GM18505 (cell line): Measurements from ENCODE around the gene RREB1.

ENCODE experiments used
- ATAC-seq: cut with Tn5 transposase; IDR thresholded peaks from one replicate; pipeline ENCODE4 v1.9.1; 2021; ENCODE audit not compliant: unreplicated experiment
- POLR2A ChIP-seq: IDR thresholded peaks from 4 replicates; pipeline ENCODE4 v1.6.1; 2011; ENCODE audit warnings: borderline replicate concordance; ENCODE audit not compliant: insufficient read depth, insufficient read length; ENCODE audit errors: extremely low read depth

The RREB1 gene

DNA sequence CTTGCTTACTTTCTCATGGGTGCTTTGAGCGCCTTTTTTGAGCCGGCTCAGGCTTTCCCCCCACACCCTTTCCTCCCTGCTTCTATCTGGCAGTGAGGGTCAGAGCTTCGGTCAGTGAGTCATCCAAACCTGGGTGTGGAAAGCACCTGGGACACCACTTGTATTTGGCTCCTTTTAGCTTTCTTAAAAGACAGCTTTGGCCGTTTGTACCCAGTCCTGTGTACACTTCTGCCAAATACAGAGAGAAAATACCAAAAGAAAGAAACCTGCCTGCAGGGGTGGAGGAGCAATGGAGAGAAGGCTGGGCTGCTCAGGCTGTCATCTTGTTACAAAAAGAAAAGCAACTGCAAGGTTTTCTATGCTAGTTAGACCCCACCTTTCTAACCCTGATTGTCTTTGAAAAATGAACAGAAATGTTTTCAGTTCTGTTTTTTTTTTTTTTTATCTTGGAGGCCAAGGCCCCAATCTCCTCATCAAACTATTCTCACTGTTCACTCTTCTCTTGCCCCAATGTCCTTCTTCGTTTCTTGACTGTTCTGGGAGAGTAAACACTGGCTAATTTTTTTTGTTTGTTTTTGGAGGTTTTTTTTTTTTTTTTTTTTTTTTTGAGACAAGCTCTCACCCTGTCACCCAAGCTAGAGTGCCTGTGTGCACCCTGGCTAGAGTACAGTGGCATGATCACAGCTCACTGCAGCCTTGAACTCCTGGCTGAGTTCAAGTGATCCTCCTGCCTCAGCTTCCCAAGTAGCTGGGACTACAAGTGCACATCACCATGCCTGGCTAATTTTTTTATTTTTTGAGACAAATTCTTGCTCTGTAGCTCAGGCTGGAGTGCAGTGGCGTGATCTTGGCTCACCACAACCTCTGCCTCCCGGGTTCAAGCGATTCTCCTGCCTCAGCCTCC is 128.8 kb downstream of the RREB1 start:
- TF ChIP-seq POLR2A, result no peak

DNA sequence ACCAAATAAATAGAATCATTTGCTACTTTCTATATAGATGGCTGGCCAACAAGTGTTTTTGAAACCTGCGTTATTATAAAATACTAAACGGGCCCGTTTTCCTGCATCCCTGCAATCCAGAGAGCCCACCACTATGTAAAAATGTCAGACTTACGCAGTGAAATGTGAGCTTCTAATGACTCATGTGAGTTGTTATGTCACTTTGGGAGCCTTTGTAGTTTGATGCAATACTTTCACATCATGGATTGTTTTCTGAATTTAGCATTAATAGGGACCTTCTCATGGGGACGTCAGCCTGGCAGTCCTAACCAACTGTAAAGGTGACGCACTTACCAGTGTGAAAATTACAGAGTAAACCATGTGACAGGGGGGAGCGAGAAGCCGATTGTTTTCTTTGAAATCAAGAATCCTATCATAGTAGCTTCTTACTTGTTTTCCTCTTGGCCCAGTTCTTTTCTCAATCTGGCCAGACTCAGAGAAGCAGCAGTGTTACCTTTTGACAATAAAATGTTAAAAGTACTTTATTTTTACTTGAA is 130.0 kb downstream of the RREB1 start:
- no peak for TF ChIP-seq POLR2A
- no peak for ATAC-seq

More for the DNA sequence above, 128.8 kb downstream of the RREB1 start:
- ATAC-seq, result peak; percentile 49

DNA sequence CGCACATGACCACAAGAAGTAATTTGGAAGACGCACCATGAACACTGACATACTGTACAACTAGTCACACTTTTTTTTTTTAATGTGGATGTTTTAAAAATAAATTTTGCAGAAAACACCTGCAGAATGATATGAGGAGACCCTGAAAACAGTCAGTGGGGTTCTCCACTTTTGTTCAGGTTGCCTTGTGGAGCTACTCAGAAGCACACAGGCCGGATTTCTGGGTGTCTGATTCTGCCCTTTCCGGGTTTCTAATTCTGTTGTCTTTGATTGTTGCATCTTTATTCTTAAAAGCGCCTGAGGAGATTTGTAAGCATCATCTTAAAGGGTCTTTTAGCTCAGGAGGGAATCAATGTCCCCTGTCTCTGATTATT is 130.8 kb downstream of the RREB1 start:
- no peak for ATAC-seq

DNA sequence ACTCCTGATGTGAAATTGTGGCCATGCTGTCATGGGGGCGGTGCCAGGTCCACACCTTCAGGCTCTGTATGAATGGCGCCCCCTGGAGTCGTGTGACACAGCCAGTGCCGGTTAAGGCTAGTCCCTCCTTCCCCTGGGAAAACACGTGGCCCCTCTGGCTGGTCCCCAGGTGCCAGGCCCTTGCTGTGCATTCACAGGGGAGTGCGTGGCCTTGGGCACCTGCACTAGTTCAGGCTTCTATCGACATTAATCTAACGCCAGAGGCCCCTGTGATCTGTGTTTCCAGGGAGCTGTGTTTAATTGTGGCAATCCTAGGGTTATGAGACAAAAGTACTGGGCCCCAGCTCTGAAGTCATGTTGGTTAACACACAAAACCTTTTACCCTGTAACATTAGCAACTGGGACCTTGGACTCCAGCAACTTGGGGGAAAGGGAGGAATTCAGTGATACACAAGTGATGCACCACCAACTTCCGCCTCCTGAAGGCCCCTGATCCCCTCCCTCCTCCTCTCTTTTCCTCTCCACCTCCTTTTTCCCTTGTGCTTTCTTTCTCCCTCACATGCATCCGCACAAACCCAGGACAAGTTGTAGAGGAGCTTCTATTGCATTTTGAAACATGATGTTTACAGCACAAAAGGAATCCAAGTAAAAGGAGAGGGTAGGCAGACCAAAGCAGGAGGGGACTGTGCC is 131.3 kb downstream of the RREB1 start:
- no peak for TF ChIP-seq POLR2A
- no peak for ATAC-seq

More for the DNA sequence above, 130.8 kb downstream of the RREB1 start:
- TF ChIP-seq POLR2A, result no peak

DNA sequence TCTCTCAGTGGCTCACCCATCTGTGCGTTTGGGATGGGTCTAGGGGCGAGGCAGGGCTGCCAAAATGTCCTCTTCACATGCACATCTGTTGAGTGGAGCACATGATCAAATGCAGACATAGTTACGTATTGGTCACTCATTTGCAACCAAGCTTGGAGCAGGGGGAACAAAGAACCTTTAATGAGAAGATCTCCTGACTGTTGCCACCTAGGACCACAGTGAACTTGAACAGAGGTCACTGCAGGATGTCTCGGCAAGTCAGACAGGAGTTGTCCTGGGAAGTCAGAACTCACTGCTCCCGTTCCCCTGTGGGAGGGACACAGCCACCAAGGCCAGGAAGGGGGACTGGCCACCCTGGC is 131.8 kb downstream of the RREB1 start:
- no peak for TF ChIP-seq POLR2A
- no peak for ATAC-seq

DNA sequence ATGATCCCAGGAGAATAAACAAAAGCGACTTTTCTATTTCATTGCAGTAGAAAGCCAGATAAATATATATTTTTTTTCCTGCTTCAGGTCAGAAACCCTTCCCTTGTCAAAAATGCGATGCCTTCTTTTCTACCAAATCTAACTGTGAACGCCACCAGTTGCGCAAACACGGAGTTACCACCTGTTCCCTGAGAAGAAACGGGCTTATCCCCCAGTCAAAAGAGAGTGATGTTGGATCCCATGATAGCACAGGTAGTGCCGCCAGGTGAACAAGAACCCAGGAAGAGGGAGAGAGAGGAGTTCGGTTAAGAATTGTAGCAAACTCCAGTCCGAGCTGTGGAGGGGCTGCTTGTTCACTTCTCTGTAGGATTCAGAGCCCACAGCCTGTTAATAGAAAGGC is 132.6 kb downstream of the RREB1 start:
- ATAC-seq, result no peak
- TF ChIP-seq POLR2A, result no peak

DNA sequence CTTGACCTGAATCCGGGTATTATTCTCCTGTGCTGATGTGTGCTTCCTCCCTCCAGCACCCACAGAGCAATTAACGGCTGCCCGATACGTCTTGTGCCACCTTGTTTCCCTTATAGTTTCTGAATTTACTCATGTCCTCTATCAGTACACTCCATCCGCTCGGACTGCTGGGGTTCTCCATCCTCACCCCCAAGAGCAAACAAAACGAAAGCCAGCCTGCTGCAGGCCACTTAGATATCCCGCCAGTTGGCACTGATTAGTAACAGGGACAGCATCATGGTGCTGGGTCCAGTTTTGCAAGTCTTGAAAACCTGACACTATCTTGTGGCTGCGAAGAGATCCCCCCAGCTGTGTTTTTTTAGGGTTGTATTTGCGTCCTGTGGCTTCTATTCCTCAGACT is 133.4 kb downstream of the RREB1 start:
- no peak for ATAC-seq
- no peak for TF ChIP-seq POLR2A

DNA sequence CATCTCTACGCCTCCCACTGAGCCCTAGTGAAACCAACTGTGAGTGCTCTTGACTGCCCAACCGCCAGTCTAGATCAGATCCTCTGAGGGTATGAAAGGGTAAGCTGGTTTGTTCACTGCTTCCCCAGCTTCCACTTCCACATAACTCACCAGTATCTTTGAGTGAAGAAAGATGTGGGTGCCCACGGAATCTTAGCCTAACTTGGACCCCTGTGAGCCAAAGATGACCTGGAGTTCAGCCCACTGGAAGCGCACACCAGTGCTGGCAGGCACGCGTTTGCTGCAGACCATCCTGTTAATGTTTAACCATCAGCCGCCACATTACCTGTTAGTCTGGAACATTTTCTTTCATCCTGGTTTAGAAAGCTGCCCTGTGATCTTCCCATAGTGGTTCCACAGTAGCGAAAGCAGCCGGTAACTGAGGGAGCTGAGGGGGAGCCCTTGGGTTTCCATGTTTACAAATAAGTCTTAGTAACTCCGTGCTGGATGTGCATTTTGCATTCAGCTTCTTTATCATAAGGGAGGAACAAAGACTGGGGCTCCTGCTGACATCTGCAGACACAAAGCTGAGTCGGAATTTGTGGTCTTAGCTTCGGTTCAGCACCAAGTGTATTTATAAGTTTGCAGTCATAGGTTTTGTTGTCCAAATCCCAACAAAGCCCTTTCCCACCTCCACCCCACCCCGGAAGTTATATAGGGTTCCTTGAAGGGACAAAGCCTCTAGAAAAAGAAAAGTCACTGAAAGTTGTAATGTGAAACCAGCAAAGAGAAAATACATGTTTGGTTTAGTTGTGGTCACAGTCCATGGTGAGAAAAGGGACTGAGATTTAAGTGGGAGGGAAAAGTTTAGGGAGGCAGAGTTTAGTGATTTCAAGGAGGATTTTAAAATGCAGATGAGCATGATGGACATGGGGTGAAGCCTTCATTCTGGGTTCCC is 134.2 kb downstream of the RREB1 start:
- no peak for ATAC-seq
- no peak for TF ChIP-seq POLR2A

DNA sequence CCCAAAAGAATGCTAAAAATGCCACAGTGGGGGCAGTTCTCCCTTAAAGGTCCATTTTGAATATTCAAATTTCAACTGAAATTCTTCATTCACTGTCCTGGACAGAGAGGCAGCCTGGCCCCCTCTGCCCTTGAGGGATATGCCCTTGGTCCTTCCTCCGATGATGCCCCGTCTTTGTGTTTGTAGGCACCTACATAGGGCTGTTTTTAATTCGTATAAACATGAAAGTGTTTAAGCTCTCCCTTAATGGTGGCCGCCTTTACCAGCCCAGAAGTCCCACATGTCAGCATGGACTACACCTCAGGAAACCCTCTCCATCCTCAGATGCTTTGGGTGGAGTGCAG is 135.0 kb downstream of the RREB1 start:
- ATAC-seq, result no peak
- no peak for TF ChIP-seq POLR2A

DNA sequence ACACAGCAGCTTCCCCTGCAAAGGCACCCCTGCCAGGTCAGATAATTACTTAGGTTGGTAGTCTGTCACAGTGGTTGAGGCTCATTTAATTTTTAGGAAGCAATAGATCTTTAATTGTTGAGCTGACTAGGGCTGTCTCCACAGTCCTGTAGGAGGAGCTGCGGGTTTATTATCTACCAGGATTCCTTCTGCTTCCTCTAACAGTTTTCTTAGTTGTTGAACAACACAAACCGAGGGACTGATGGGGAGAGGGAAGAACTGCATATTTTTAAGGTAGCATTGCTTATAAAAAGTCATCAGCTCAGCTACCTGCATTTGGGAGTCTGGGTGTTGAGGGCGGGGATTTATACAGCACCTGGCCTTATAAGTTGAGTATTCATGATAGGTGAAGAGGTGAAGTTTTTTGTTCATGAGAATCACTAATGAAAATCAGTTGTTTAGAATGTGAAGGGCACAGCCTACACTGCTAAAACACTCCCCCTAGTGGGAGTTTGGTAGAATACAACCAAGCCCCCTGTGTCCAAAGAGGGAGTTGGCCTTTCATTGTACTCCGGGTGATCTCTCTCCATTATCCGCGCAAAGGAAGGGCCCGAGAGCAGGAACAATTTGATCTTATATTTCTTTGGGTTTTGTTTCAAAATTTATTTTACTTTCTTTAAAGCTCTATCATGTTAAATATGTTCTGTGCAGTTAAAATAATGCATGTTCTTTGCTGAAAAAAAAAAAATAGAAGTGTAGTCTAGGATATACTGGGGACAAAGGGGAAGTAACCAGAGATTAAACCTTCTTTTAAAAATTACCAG is 135.6 kb downstream of the RREB1 start:
- ATAC-seq, result no peak

DNA sequence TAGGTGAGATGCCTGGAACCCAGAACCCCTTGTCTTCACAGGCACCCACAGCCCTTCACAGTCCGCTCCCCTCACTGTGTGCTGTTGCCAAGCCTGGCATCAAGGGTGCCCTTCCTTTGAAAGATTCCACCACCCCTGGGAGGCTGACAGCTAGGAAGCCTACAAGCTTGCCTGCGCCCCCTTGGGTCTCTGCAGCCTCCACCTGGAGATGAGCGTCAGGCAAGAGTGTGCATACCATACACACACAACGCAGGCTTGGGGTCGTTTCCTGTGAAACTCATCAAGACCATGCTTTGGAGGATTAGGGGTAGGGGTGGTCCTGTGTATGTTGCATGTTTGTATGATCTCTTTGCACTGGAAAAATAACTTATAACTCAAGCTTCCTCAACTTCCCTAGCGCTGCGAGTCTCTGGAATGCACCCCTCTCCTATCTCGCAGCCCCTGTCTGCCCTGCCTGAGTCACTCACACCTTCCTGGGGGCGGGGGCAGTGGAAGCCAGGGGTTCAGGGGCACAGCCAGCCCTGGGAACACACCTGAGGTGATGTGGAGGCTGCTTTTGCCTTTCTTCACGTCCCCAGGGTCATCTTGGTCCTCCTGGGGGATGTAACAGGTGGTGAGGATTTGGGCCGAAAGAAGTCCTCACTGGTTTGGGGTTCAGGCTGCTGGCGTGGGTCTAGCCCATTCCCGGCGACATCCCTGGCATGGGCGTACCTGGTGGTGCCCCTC is 138.1 kb downstream of the RREB1 start:
- no peak for ATAC-seq
- TF ChIP-seq POLR2A, result no peak

More for the DNA sequence above, 135.6 kb downstream of the RREB1 start:
- TF ChIP-seq POLR2A, result no peak
